Activated CD8-positive, alpha-beta memory T cell treated with anti-CD3 and anti-CD28 coated beads, Interleukin-2, amount 50 U/mL, for 4 hours (primary cell): Measurements from ENCODE around the gene RUNX3.
A peak's percentile ranks its signal among the peaks of the same experiment; 100 is the strongest.
"Not testable (repeated sequence)": the region's sequence is repeated elsewhere in the genome, so short reads cannot be mapped to it uniquely, and the experiment has no call there.

ENCODE experiments used
- DNase-seq: peaks from one replicate; pipeline ENCODE4 v3.0.0-alpha.2; 2020

The RUNX3 gene

DNA sequence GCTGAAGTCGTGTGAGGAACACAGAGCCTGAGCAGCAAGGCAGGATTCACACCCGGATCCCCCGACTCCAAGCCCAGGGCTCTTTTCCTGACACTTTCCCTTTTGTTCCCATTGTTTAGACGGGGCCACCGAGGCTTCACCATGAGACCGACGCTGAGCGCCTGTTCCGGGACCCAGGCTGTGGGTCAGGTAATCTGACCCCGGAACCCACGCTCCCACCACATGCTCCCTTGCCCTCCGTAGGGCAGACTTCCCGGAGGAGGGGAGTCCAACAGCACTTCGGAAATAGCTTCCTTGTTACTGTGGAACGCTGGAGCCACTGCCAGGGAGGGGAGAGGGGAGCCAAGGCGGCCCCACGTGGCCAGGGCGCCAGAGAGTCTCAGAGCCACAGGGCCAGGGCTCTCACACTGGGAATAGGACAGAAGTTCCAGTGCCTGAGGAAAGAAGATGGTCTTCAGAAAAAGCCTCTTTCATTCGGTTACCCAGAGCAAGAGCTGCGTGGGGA, 18.4 kb downstream of the RUNX3 start:
- DNase-seq, result no peak

- DNase-seq, result peak; percentile 80
Measured at GRCh38 chr1:24910751-24911650, 19.1 kb downstream of the RUNX3 start.

GRCh38 chr1:24910210-24910609, 19.9 kb downstream of the RUNX3 start:
- no peak for DNase-seq

DNA sequence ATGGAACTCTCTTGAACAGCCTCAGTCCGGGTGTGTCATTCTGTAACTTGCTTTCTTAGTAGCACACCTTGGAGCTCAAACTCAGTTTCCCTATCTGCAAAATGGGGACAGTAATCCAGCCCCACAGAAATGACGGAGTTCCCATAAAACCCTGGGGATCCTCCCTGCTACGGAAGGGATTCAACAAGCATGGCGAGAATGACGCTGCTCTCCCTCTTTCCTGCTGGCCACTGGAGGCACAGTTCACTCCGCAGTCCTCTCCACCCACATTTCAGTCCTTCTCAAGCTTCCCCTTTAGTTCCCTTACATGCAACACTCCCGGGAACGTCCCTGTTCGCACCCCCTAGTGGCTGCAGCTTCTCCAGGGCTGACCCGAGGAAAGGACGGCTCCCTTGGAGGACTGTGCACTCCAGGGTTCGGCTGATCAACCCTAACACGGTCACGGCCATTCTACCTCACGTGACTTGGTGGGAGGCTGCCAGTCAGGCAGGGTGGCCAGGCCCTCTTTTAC, 20.6 kb downstream of the RUNX3 start:
- no peak for DNase-seq

DNA sequence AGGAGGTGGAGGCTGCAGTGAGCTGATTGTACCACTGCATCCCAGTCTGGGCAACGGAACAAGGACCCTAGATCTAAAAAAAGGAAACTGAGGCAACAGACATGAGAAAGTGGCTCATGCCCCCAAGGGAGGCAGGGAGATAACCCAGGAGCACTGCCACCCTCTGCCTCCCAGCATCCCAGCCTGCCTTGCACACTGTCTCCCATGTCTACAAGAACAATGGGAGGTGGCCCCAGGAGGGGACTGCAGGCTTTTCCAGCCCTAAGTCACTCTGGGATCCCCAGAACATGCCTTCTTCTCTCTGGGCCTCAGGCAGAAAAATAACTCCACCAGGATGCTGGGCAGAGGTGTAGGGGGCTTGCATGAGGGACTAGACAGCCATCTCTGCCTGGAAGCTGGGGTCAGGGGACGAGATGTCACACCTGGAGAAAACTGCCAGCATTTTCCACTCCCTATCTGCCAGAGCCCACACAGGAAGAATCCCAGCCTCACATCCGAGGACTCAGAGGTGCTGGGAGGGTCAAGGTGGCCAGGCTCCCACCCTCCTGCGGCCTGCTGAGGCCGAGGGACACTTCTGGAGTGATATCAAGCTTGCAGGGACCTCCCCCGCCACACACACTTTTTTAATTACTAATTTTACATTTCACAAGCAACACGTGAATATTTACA, 21.4 kb downstream of the RUNX3 start:
- no peak for DNase-seq

DNA sequence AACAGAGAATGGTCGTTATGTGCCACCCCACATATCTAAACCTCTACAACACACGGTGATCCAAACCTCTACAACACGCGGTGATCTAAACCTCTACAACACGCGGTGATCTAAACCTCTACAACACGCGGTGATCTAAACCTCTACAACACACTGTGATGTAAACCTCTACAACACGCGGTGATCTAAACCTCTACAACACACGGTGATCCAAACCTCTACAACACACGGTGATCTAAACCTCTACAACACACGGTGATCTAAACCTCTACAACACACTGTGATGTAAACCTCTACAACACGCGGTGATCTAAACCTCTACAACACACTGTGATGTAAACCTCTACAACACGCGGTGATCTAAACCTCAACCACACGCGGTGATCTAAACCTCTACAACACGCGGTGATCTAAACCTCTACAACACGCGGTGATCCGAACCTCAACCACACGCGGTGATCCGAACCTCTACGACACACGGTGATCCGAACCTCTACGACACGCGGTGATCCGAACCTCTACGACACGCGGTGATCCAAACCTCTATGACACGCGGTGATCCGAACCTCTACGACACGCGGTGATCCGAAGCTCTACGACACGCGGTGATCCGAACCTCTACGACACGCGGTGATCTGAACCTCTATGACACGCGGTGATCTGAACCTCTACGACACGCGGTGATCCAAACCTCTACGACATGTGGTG, 22.3 kb downstream of the RUNX3 start:
- not testable (repeated sequence) for DNase-seq

DNA sequence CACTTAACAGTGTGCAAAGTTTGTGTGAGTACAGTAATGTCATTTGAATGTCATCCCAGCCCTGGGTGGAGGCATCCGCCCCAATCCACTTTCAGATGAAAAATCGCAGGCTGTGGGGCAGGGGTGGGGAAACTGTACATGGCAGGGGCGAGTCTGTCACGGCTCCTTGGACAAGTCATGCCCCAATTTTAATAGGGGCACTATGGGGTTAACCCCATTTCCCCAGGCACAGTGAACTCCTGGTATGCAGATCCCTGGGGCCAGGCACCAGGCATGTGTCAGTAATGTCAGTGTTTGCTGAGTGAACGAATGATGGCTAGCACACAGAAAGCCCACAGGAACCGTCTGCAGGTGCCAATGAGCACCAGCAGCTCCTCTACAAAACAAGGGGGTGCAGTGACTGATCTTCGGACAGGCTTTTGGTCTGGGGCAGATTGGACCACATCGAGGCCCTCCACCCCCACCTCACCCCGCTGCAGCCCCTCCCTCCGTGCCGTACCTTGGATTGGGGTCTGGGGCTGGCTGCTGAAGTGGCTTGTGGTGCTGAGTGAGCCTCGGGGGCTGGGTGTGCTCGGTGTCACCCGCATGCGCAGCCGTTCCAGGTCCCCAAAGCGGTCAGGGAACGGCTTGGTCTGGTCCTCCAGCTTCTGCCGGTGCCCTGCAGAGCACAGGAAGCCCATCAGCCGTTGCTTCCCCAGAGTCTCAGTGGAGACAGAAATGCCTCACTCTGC, 23.2 kb downstream of the RUNX3 start:
- DNase-seq, result no peak

GRCh38 chr1:24905979-24906720, 23.9 kb downstream of the RUNX3 start:
- no peak for DNase-seq

GRCh38 chr1:24905355-24905978, 24.6 kb downstream of the RUNX3 start:
- no peak for DNase-seq

GRCh38 chr1:24904731-24905354, 25.2 kb downstream of the RUNX3 start:
- no peak for DNase-seq

DNA sequence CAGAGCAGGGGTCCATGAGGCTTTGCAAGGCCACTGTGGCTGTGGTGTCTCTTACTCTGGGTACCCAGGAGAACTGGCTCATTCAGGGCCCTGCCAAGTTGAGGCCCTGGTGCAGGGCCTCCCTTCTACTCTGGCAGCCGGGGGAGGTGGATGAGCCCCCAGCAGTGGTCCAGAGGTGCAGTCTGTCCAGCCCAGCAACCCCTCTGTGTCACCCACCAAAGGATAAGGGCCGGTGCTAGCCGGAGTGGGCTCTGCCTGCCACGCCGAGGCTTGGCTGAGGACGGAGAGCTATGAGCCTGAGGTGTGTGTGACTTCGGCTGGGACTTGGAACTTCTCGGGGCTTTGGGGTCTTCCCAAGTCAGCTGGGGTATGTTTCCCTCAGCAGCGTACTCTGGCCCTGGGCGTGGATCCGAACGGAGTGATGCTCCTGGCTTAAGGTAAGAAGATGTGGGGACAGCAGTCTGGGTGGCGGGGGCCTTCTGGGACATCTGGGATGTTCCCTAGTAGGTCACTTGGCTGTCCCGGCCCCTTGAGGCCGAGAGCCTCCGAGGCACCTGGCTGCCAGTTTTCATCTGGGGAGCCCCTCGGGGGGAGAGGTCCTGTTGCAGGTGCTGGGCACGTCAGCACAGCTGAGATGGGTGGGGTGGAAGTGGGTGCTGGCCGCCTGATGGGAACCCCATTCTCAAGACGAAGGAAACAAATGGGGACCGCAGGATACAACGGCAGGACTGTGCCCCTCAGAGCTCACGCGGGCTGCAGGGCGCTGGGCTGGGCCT, 25.9 kb downstream of the RUNX3 start:
- DNase-seq, result no peak

GRCh38 chr1:24903560-24903954, 26.5 kb downstream of the RUNX3 start:
- DNase-seq, result no peak

DNA sequence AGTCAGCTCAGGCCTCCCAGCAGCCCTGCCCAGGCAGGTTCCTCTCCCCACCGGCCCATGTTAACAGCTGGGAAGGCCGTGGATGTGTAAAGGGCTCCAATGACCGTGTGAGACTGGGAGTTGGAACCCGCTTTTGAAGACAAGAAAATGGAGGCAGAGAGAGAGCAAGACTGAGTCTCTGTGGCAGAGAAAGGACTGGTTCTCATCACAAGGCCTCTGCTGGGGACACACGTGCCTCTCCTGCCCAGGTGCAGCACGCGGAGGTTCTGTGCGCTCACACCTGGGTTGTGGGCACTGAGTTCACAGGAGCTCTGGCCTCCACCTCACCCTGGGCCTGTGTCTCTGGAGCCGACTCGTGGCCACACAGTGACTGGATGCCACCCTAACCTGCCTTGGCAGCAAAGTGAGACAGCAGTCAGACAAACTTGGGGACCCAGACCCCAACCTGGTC, 27.0 kb downstream of the RUNX3 start:
- no peak for DNase-seq

DNA sequence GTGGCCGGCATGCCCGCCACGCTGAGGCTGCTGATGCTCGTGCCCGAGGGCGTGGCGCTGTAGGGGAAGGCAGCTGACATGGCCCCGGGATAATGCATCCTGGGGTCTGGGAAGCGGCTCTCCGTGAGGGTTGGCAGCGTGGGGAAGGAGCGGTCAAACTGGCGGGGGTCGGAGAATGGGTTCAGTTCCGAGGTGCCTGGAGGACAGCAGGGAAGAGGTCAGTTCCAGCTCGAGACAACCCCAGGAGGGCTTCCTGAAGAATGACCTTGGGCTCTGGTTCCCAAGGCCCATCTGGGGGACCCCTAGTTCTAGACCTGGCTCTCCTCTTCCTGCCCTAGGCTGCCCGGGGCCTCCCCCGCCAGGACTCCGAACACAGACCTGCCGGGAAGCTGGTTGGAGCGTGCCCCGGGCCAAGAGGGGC, 27.6 kb downstream of the RUNX3 start:
- no peak for DNase-seq

GRCh38 chr1:24901791-24902470, 28.1 kb downstream of the RUNX3 start:
- DNase-seq, result no peak

DNA sequence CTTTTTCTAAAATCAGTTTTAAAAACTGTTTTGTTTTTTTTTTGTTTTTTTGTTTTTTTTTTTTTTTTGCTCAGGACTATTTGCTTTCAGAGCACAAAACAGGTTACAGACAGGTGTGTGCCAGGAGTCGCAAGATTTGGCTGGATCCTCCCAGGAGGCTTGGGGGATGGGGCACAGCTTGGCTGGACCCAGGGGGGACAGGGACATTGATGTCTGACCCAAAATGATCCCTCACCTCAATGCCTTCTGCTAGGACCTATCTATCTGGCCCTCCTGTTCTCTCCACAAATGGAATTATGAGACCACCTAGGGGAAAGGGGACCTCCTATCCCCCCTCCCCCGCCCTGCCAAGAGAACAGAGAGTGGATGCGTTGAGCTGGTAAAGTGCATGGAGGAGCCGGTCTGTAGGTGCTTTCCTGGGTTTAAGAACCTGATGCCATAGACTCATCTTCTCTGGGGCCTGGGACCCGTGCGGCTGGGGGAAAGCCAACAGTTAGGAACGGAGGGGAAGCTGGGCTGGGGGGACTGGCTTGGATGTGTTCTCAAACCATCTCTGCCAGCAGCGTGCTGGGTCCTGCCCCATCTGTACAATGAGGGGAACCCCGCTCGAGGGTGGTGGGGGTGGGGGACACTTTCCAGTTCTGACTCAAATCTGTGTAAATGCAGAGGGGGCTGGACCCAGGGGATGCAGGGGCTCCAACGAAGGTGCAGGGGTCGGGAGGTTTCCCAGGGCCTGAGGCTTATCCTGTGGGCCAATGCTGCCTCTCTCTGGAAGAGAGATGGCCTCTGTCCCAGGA, 28.9 kb downstream of the RUNX3 start:
- no peak for DNase-seq

DNA sequence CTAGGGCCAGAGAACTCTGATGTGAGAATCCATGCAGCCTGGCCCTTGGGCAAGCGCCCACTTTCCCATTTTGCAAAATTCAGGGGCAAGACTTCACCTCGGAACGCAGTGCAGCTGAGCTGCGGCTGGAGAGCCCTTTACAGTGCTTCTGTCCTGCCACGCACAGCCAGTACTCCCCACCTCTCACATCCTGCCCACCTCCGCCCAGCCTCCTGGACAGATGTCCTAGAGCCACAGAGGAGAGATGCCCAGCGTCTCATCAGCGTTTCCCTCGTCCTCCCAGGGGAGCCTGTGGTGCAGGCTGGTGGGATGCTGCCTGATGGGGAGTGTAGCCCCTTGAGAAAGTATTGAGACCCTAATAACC, 29.6 kb downstream of the RUNX3 start:
- DNase-seq, result no peak
